IMR-90 (cell line): ENCODE data around the gene TGFBR2. TPM values are rescaled to one million over a fixed set of nuclear protein-coding genes. Genes with fewer than 3 reads are reported as not detected.

Source experiments
- ATAC-seq: fragments of 200-7000 bp; cut with Tn5 transposase; 2 replicates; pipeline ENCODE4 v1.9.1; 2020; ENCODE audit warnings: low read depth, mild to moderate bottlenecking, moderate library complexity
- BruUV-seq: library from RNA; stranded (reverse); fragments of 400-500 nt; replicated peaks from 2 replicates; lab custom pipeline; 2021; lab: Mats Ljungman, UMichigan
- CTCF ChIA-PET: fragments of 300-600 bp; formaldehyde crosslinking; extraction: SDS; loops from one replicate; lab custom pipeline; 2021; ENCODE audit warnings: antibody characterized with exemption; lab: Yijun Ruan, JAX
- POLR2A ChIA-PET: fragments of 300-600 bp; sonication (Branson Sonifier 250); formaldehyde crosslinking; loops from one replicate; lab custom pipeline; 2022; ENCODE audit warnings: antibody characterized with exemption; ENCODE audit not compliant: unreplicated experiment; lab: Charles Lee
- DNase-seq: peaks from one replicate; pipeline ENCODE4 v3.0.0; 2013
- H2AFZ ChIP-seq: replicated peaks from 2 replicates; pipeline ENCODE3; 2013; ENCODE audit warnings: low read length, mild to moderate bottlenecking; ENCODE audit not compliant: poor library complexity
- H2AK5ac ChIP-seq: 2 replicates; pipeline ENCODE4 v1.6.1; 2013; ENCODE audit warnings: low read depth, low read length, inconsistent platforms
- H2AK9ac ChIP-seq: replicated peaks from 2 replicates; pipeline ENCODE3; 2013; ENCODE audit warnings: mild to moderate bottlenecking, low read depth, low read length, moderate library complexity; ENCODE audit not compliant: poor library complexity
- H2BK120ac ChIP-seq: 2 replicates; pipeline ENCODE4 v1.6.1; 2013; ENCODE audit warnings: low read depth, low read length, inconsistent platforms
- H2BK15ac ChIP-seq: 3 replicates; pipeline ENCODE4 v1.6.1; 2013; ENCODE audit warnings: low read depth, low read length, inconsistent platforms
- H2BK20ac ChIP-seq: 2 replicates; pipeline ENCODE4 v1.6.1; 2013; ENCODE audit warnings: low read depth, mild to moderate bottlenecking, inconsistent platforms, low read length, moderate library complexity
- H2BK5ac ChIP-seq: 2 replicates; pipeline ENCODE4 v1.6.1; 2013; ENCODE audit warnings: mild to moderate bottlenecking, low read depth, low read length, inconsistent platforms; ENCODE audit not compliant: poor library complexity, severe bottlenecking
- H3K14ac ChIP-seq: replicated peaks from 2 replicates; pipeline ENCODE4 v1.6.1; 2013; ENCODE audit warnings: low read depth, low read length, inconsistent platforms
- H3K18ac ChIP-seq: 2 replicates; pipeline ENCODE4 v1.6.1; 2013; ENCODE audit warnings: low read depth, low read length, control low read depth
- H3K23ac ChIP-seq: 2 replicates; pipeline ENCODE4 v1.6.1; 2013; ENCODE audit warnings: low read depth, low read length, inconsistent platforms
- H3K27ac ChIP-seq: 2 replicates; pipeline ENCODE4 v1.5.1; 2013; ENCODE audit warnings: mild to moderate bottlenecking, control low read depth, low read length; ENCODE audit not compliant: insufficient read depth
- H3K27me3 ChIP-seq: 2 replicates; pipeline ENCODE4 v1.6.1; 2013; ENCODE audit warnings: low read length; ENCODE audit not compliant: control insufficient read depth, insufficient read depth
- H3K36me3 ChIP-seq: 2 replicates; pipeline ENCODE4 v1.6.1; 2013; ENCODE audit warnings: low read length, mixed read lengths; ENCODE audit not compliant: control insufficient read depth, insufficient read depth
- H3K4ac ChIP-seq: 2 replicates; pipeline ENCODE4 v1.6.1; 2013; ENCODE audit warnings: low read depth, low read length, inconsistent platforms
- H3K4me1 ChIP-seq: 2 replicates; pipeline ENCODE4 v1.6.1; 2013; ENCODE audit warnings: low read length, mixed read lengths; ENCODE audit not compliant: control insufficient read depth, insufficient read depth
- H3K4me2 ChIP-seq: 2 replicates; pipeline ENCODE4 v1.6.1; 2013; ENCODE audit warnings: low read depth, mild to moderate bottlenecking, control low read depth, low read length, moderate library complexity
- H3K4me3 ChIP-seq: 2 replicates; pipeline ENCODE4 v1.5.1; 2013; ENCODE audit warnings: low read depth, mild to moderate bottlenecking, control low read depth, low read length, moderate library complexity; ENCODE audit not compliant: insufficient read depth
- H3K56ac ChIP-seq: 2 replicates; pipeline ENCODE4 v1.6.1; 2013; ENCODE audit warnings: low read length, inconsistent platforms; ENCODE audit not compliant: insufficient read depth; ENCODE audit errors: extremely low read depth
- H3K79me1 ChIP-seq, 2 experiments: 2 replicates each; pipeline ENCODE4 v1.6.1; 2013; ENCODE audit warnings: low read length in 2 of 2, inconsistent platforms in 1 of 2, low read depth in 1 of 2
- H3K9ac ChIP-seq: 2 replicates; pipeline ENCODE4 v1.6.1; 2013; ENCODE audit warnings: low read depth, low read length, control low read depth
- H3K9me1 ChIP-seq: 2 replicates; pipeline ENCODE4 v1.6.1; 2013; ENCODE audit warnings: low read length, inconsistent platforms; ENCODE audit not compliant: insufficient read depth
- H3K9me3 ChIP-seq: 2 replicates; pipeline ENCODE4 v1.6.1; 2013; ENCODE audit warnings: low read length; ENCODE audit not compliant: control insufficient read depth, insufficient read depth
- H4K20me1 ChIP-seq: 2 replicates; pipeline ENCODE4 v1.6.1; 2013; ENCODE audit warnings: low read length, inconsistent platforms; ENCODE audit not compliant: insufficient read depth
- H4K5ac ChIP-seq: 2 replicates; pipeline ENCODE4 v1.6.1; 2013; ENCODE audit warnings: mild to moderate bottlenecking, low read depth, low read length, control low read depth
- H4K8ac ChIP-seq, 2 experiments: 2 replicates each; pipeline ENCODE4 v1.6.1; 2013; ENCODE audit warnings: low read depth in 2 of 2, low read length in 2 of 2, control low read depth in 1 of 2, inconsistent platforms in 1 of 2
- H4K91ac ChIP-seq: 2 replicates; pipeline ENCODE4 v1.6.1; 2013; ENCODE audit warnings: low read depth, low read length, inconsistent platforms; ENCODE audit not compliant: insufficient read depth
- BHLHE40 ChIP-seq: fragments of 150-350 bp; IDR thresholded peaks from 2 replicates; pipeline ENCODE4 v1.6.1; 2016; ENCODE audit warnings: mild to moderate bottlenecking, low read depth, low read length
- CEBPB ChIP-seq: IDR thresholded peaks from 2 replicates; pipeline ENCODE4 v1.6.1; 2012; ENCODE audit warnings: low read depth, low read length, improper control_type of control experiment
- CHD1 ChIP-seq: IDR thresholded peaks from 2 replicates; pipeline ENCODE4 v1.6.1; 2012; ENCODE audit warnings: low read depth, low read length, improper control_type of control experiment
- CTCF ChIP-seq: conservative IDR thresholded peaks from 2 replicates; pipeline ENCODE4 v1.5.1; 2012; ENCODE audit warnings: mild to moderate bottlenecking, low read depth, low read length, improper control_type of control experiment
- ELK1 ChIP-seq: fragments of 150-350 bp; IDR thresholded peaks from 2 replicates; pipeline ENCODE4 v1.6.1; 2016; ENCODE audit warnings: low read depth, mild to moderate bottlenecking, low read length, moderate library complexity, borderline replicate concordance
- FOS ChIP-seq: fragments of 150-350 bp; IDR thresholded peaks from 2 replicates; pipeline ENCODE4 v1.6.1; 2016; ENCODE audit warnings: low read depth, low read length
- MAFK ChIP-seq: IDR thresholded peaks from 2 replicates; pipeline ENCODE4 v1.6.1; 2012; ENCODE audit warnings: low read depth, low read length, improper control_type of control experiment
- MAZ ChIP-seq: IDR thresholded peaks from 2 replicates; pipeline ENCODE4 v1.6.1; 2012; ENCODE audit warnings: low read depth, mild to moderate bottlenecking, low read length, improper control_type of control experiment, moderate library complexity, borderline replicate concordance
- MXI1 ChIP-seq: IDR thresholded peaks from 2 replicates; pipeline ENCODE4 v1.6.1; 2012; ENCODE audit warnings: low read depth, mild to moderate bottlenecking, low read length, moderate library complexity, borderline replicate concordance
- NFE2L2 ChIP-seq: fragments of 150-350 bp; IDR thresholded peaks from 2 replicates; pipeline ENCODE4 v1.6.1; 2016; ENCODE audit warnings: low read depth, mild to moderate bottlenecking, low read length
- POLR2A ChIP-seq: IDR thresholded peaks from 2 replicates; pipeline ENCODE4 v1.6.1; 2012; ENCODE audit warnings: mild to moderate bottlenecking, low read depth, low read length
- RAD21 ChIP-seq: IDR thresholded peaks from 2 replicates; pipeline ENCODE4 v1.6.1; 2012; ENCODE audit warnings: low read length, improper control_type of control experiment
- RCOR1 ChIP-seq: IDR thresholded peaks from 2 replicates; pipeline ENCODE4 v1.6.1; 2012; ENCODE audit warnings: mild to moderate bottlenecking, low read length, improper control_type of control experiment; ENCODE audit not compliant: insufficient replicate concordance
- RFX5 ChIP-seq: IDR thresholded peaks from 2 replicates; pipeline ENCODE4 v1.8.0; 2012; ENCODE audit warnings: low read depth, mild to moderate bottlenecking, low read length, moderate library complexity
- SMC3 ChIP-seq: fragments of 150-350 bp; IDR thresholded peaks from 2 replicates; pipeline ENCODE4 v1.6.1; 2016; ENCODE audit warnings: low read depth, mild to moderate bottlenecking, antibody characterized with exemption, low read length, moderate library complexity
- USF2 ChIP-seq: fragments of 150-350 bp; IDR thresholded peaks from 2 replicates; pipeline ENCODE4 v1.6.1; 2017; ENCODE audit warnings: mild to moderate bottlenecking, antibody characterized with exemption, low read length, low read depth
- WGBS, 2 experiments: methylation state at CpG; one replicate each; pipeline versions ENCODE4 v1.1.5 to v1.1.7; 2013; ENCODE audit warnings: missing lambda C conversion rate in 2 of 2; ENCODE audit not compliant: insufficient read length in 1 of 2; ENCODE audit errors: extremely low coverage in 2 of 2; 5-methylcytosine and 5-hydroxymethylcytosine counted together
- dilution Hi-C: fragments of 300-500 bp; cut with HindIII; formaldehyde crosslinking; loops from one replicate; pipeline ENCODE4 v1.14.3; 2018; ENCODE audit warnings: low sequenced_read_pairs; ENCODE audit not compliant: unreplicated experiment
- in situ Hi-C: fragments of 300-500 bp; cut with MboI; formaldehyde crosslinking; loops from 3 replicates; pipeline ENCODE4 v1.14.3; 2019; ENCODE audit warnings: low sequenced_read_pairs, inconsistent platforms, mixed read lengths
- intact Hi-C: fragments of 100-400 bp; cut with micrococcal nuclease; formaldehyde crosslinking; loops from 2 replicates; pipeline ENCODE4 v1.10.0; 2022
- polyA plus RNA-seq, 3 experiments: library from polyadenylated mRNA; depleted of rRNA; stranded (reverse); fragments of >200 nt; gene quantifications; 2 replicates each; pipeline ENCODE4 v1.2.3, GENCODE V29; 2012; ENCODE audit warnings: low replicate concordance in 1 of 3
- total RNA-seq: library from RNA; depleted of rRNA; stranded (reverse); fragments of >200 nt; gene quantifications from 2 replicates; pipeline ENCODE4 v1.2.3, GENCODE V29; 2012

Gene TGFBR2
- total and polyA plus RNA-seq, 2 of the 4 experiments (the other 2 are of a cell fraction), result 63.7 to 87.5 TPM

- Histone ChIP-seq H2BK15ac (no peak overlapping the region; the same call in 2 of the 3 replicates), H3K36me3 (no peaks in the 10 kb centered on the region), H3K9me1 (no peaks in the 10 kb centered on the region), H3K4ac (no peak overlapping the region), H3K9me3 (no peaks in the 10 kb centered on the region), H3K23ac (no peak overlapping the region), H2AK5ac (no peak overlapping the region), H2AK9ac (no peak overlapping the region), H3K27ac (no peak overlapping the region), H3K14ac (no peak overlapping the region), H4K8ac (no peak overlapping the region), H3K4me3 (no peak overlapping the region), H3K56ac (no peak overlapping the region), H3K79me1 (peaks cover 3 to 17% of the 10 kb centered on the region in 2 experiments; a peak in 3 of 4 replicates), H4K5ac (no peak overlapping the region), H2BK5ac (no peak overlapping the region), H2BK20ac (no peak overlapping the region), H3K18ac (no peak overlapping the region), H3K4me2 (no peak overlapping the region), H2BK120ac (no peak overlapping the region), H4K91ac (no peak overlapping the region), H3K27me3 (no peaks in the 10 kb centered on the region), H2AFZ (no peak overlapping the region), H3K9ac (no peak overlapping the region), H4K20me1 (no peaks in the 10 kb centered on the region), H3K4me1 (peaks cover 5% of the 10 kb centered on the region)
- intact Hi-C loops (no loop called here), in situ Hi-C loops (no loop called here), dilution Hi-C loops (no loop called here)
- no CpG with 5 or more reads among the region's 3 CpGs for WGBS, 2 experiments
- DNase-seq (peak; percentile 41), ATAC-seq (no peak)
- no TSS peak for BruUV-seq
- no peak for TF ChIP-seq BHLHE40
- no peak for TF ChIP-seq MAZ
- no peak for TF ChIP-seq CEBPB
- no peak for TF ChIP-seq MAFK
- TF ChIP-seq CTCF, result no peak
- no peak for TF ChIP-seq POLR2A
- TF ChIP-seq MXI1, result no peak
- TF ChIP-seq USF2, result no peak
- no peak for TF ChIP-seq SMC3
- no peak for TF ChIP-seq RAD21
- no peak for TF ChIP-seq ELK1
- no peak for TF ChIP-seq FOS
- no peak for TF ChIP-seq RCOR1
- TF ChIP-seq RFX5, result no peak
- TF ChIP-seq CHD1, result no peak
- no peak for TF ChIP-seq NFE2L2
- POLR2A ChIA-PET, result no interaction called here
- CTCF ChIA-PET, result no interaction called here
Measured at GRCh38 chr3:30604093-30604492, 2.3 kb upstream of the TGFBR2 start.
